Suprapubic skin (tissue), 4 donors: ENCODE results near the gene PGAP3.

Experiments used
- CTCF ChIP-seq, 2 donors: fragments of 200-600 bp in 1 of 2; fragments of 450-650 bp in 1 of 2; sonication (generic) in 1 of 2; IDR thresholded peaks; one replicate each; pipeline ENCODE4 v1.5.1; 2016 to 2019; ENCODE audit warnings: antibody characterized with exemption in 2 of 2, mild to moderate bottlenecking in 1 of 2, moderate library complexity in 1 of 2
- POLR2A ChIP-seq, 2 donors: fragments of 450-650 bp; IDR thresholded peaks; one replicate each; pipeline ENCODE4 v1.6.1; 2017; ENCODE audit warnings: antibody characterized with exemption in 2 of 2, mild to moderate bottlenecking in 2 of 2, moderate library complexity in 2 of 2
- POLR2AphosphoS5 ChIP-seq, 3 donors: sonication (generic); formaldehyde crosslinking; IDR thresholded peaks; one replicate each; pipeline ENCODE4 v1.6.1; 2017; ENCODE audit warnings: antibody characterized with exemption in 3 of 3

DNA sequence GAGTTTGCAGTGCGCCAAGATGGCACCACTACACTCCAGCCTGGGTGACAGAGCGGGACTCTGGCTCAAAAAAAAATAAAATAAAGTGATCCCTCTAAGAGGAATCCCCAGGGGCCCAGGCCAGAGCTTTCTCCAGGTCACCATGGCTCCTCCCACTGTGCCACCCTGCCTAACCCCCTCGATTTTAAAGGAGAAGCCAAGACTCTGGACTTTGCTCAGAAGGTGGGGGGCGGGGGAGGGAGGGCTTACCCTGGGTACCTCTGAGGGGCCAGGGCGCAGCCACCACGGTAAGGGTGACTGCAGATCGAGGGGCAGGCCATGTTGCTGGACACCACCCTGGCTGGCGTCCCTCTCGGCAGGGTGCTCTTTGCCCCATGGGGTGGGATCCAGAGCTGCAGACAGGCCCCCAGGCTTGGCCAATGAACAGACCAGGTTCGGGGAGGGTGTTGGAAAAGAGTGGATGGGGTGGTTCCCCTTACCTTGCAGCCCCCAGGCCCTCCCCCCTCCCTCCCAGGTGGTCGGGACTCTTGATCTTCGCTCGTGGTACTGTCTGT lies 49.4 kb upstream of the PGAP3 start:
- TF ChIP-seq POLR2AphosphoS5 (IDR thresholded peaks at IDR 0.05): no peak
- TF ChIP-seq CTCF (IDR thresholded peaks at IDR 0.05): no peak
- TF ChIP-seq POLR2A (IDR thresholded peaks at IDR 0.05): no peak
